MCF 10A (cell line): ENCODE measurements around the gene PMP22. TPM values are rescaled to one million over a fixed set of nuclear protein-coding genes. Genes with fewer than 3 reads are reported as not detected.

ENCODE experiments used
- BruUV-seq: library from RNA; stranded (reverse); fragments of 400-500 nt; replicated peaks from 2 replicates; lab custom pipeline; 2021; lab: Mats Ljungman, UMichigan
- CTCF ChIA-PET: fragments of 300-600 bp; sonication (Branson Sonifier 250); formaldehyde crosslinking; extraction: SDS; loops from one replicate; lab custom pipeline; 2021; ENCODE audit warnings: antibody characterized with exemption, inconsistent platforms; lab: Yijun Ruan, JAX
- POLR2A ChIA-PET: fragments of 300-600, 350-650 bp; sonication (Branson Sonifier 250); formaldehyde crosslinking; extraction: SDS; loops from one replicate; lab custom pipeline; 2020; ENCODE audit warnings: antibody characterized with exemption, inconsistent platforms; lab: Yijun Ruan, JAX
- DNase-seq: peaks from one replicate; pipeline ENCODE4 v3.0.0-alpha.2; 2018; ENCODE audit not compliant: unreplicated experiment
- H3K27ac Mint-ChIP-seq: one replicate; pipeline ENCODE4 v1.8.0; 2022; ENCODE audit warnings: mild to moderate bottlenecking, low read depth, mixed read lengths; ENCODE audit not compliant: unreplicated experiment
- H3K27me3 Mint-ChIP-seq: one replicate; pipeline ENCODE4 v1.8.0; 2022; ENCODE audit warnings: mixed read lengths; ENCODE audit not compliant: insufficient read depth, unreplicated experiment
- H3K36me3 Mint-ChIP-seq: one replicate; pipeline ENCODE4 v1.8.0; 2022; ENCODE audit warnings: mild to moderate bottlenecking, moderate library complexity, mixed read lengths; ENCODE audit not compliant: insufficient read depth, unreplicated experiment
- H3K4me1 Mint-ChIP-seq: one replicate; pipeline ENCODE4 v1.8.0; 2022; ENCODE audit warnings: mixed read lengths; ENCODE audit not compliant: insufficient read depth, unreplicated experiment
- H3K4me3 Mint-ChIP-seq: one replicate; pipeline ENCODE4 v1.8.0; 2022; ENCODE audit warnings: mild to moderate bottlenecking, moderate library complexity, mixed read lengths; ENCODE audit not compliant: unreplicated experiment
- H3K9me3 Mint-ChIP-seq: one replicate; pipeline ENCODE4 v1.8.0; 2022; ENCODE audit warnings: mixed read lengths; ENCODE audit not compliant: unreplicated experiment
- intact Hi-C: fragments of 100-400 bp; cut with micrococcal nuclease; formaldehyde crosslinking; loops from 2 replicates; pipeline ENCODE4 v1.14.1; 2022
- microRNA-seq: library from miRNA; unstranded; fragments of <30 nt; microRNA quantifications from one replicate; pipeline ENCODE4 v1.2.0, GENCODE V29; 2022
- total RNA-seq: library from RNA; stranded (reverse); gene quantifications from 2 replicates; pipeline ENCODE4 v1.2.3, GENCODE V29; 2022
- TF ChIP-seq, protein P1 (sequence below): fragments of 200-600 bp; IDR thresholded peaks from one replicate; pipeline ENCODE4 v1.8.0; 2022; ENCODE audit warnings: antibody characterized with exemption, mild to moderate bottlenecking; ENCODE audit not compliant: unreplicated experiment

PMP22 gene
- total RNA-seq, 1 experiment from 2014 or later: 0.44 TPM

DNA sequence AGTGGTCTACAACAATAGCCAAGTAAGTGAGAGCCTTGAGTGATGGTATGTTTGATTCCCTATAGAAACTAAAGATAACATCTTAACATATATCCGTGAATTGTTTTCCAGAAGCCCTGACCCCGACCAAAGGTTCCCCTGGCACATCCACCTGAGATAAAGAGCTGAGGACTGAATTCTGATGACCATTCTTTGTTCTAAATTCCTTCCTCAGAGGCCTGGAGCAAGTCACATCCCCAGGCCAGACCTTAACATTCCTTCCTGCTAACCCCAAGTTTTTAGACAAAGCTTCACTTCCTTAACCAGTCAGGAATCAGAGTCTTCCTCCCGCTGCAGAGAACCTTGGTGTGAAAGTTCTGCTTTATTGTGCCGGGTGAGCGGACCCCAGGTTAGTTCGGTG, 83.3 kb downstream of the PMP22 start:
- no TSS peak for BruUV-seq
- CTCF ChIA-PET: interaction anchor here (1.5 kb wide), 1 partner anchor 10 kb away, joined by 9 read pairs; no protein-coding TSS in a partner anchor

DNA sequence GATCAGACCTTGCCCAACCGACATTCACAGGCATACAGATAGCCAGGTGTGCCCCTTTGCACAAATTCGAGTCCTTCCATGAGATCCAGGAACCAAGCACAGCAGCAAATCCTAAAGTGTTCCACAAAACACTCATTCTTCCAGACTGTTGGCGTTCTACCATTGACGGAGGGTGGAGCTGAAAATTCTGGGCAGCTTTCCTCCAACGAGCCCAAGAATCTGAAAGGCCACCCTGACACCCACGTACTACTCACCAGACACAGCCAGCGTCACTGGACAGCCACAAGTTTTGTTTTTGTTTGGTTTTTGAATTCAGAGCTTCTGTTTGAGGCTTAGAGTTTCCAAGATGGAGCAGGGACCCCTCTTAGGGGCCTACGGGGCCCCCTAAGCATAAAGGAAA, 83.8 kb downstream of the PMP22 start:
- Mint-ChIP-seq H3K9me3 (no peaks in the 10 kb centered on the region), H3K4me1 (peaks cover 10% of the 10 kb centered on the region), H3K27ac (no peak overlapping the region), H3K27me3 (peaks cover 12% of the 10 kb centered on the region), H3K4me3 (no peak overlapping the region), H3K36me3 (no peaks in the 10 kb centered on the region)
- no TSS peak for BruUV-seq
- intact Hi-C loops: no loop called here
- TF ChIP-seq, protein P1, sequence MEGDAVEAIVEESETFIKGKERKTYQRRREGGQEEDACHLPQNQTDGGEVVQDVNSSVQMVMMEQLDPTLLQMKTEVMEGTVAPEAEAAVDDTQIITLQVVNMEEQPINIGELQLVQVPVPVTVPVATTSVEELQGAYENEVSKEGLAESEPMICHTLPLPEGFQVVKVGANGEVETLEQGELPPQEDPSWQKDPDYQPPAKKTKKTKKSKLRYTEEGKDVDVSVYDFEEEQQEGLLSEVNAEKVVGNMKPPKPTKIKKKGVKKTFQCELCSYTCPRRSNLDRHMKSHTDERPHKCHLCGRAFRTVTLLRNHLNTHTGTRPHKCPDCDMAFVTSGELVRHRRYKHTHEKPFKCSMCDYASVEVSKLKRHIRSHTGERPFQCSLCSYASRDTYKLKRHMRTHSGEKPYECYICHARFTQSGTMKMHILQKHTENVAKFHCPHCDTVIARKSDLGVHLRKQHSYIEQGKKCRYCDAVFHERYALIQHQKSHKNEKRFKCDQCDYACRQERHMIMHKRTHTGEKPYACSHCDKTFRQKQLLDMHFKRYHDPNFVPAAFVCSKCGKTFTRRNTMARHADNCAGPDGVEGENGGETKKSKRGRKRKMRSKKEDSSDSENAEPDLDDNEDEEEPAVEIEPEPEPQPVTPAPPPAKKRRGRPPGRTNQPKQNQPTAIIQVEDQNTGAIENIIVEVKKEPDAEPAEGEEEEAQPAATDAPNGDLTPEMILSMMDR: no peak
- no peak for DNase-seq
- POLR2A ChIA-PET: interaction anchor here (0.7 kb wide), 1 partner anchor 19 kb away, joined by 3 read pairs; no protein-coding TSS in a partner anchor
- CTCF ChIA-PET: interaction anchor here (1.5 kb wide), 1 partner anchor 10 kb away, joined by 9 read pairs; no protein-coding TSS in a partner anchor

More for the DNA sequence above, 83.3 kb downstream of the PMP22 start:
- DNase-seq: no peak
- peaks cover 10% of the 10 kb centered on the region for H3K4me1 Mint-ChIP-seq
- H3K27ac Mint-ChIP-seq: no peak overlapping the region
- no peak overlapping the region for H3K4me3 Mint-ChIP-seq
- TF ChIP-seq, protein P1: no peak
- POLR2A ChIA-PET: interaction anchor here (0.7 kb wide), 1 partner anchor 18 kb away, joined by 3 read pairs; no protein-coding TSS in a partner anchor
- no peaks in the 10 kb centered on the region for H3K36me3 Mint-ChIP-seq
- intact Hi-C loops: no loop called here
- H3K27me3 Mint-ChIP-seq: peaks cover 10% of the 10 kb centered on the region
- no peaks in the 10 kb centered on the region for H3K9me3 Mint-ChIP-seq

DNA sequence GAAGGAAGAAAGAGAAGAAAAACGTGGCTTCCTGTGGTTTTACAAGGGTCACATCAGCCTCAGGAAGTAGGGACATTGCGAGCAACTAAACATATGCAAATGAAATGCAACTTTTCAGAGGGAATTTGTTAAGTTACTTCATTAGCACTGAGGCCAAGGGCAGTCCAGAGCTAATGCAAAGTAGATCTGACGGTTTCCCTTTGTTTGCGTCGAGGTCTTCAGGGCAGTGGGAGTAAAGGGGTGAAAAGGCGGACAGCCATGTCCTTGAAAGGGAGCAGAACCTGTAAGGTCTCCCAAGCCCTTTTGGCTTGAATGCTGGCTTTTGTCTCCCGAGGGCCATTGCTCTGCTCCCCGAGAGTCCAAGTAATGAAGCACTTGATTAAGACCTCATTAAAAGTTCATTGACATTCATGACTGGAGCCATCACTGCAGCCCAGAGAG, 85.0 kb downstream of the PMP22 start:
- BruUV-seq: no TSS peak
- POLR2A ChIA-PET: no interaction called here
- peaks cover 12% of the 10 kb centered on the region for H3K27me3 Mint-ChIP-seq
- H3K4me3 Mint-ChIP-seq: no peak overlapping the region
- no peaks in the 10 kb centered on the region for H3K9me3 Mint-ChIP-seq
- TF ChIP-seq, protein P1: no peak
- DNase-seq: no peak
- H3K27ac Mint-ChIP-seq: no peak overlapping the region
- CTCF ChIA-PET: interaction anchor here (0.6 to 1.0 kb wide), 4 partner anchors 11 to 1579 kb away, joined by 3 to 4 read pairs (median 3); no protein-coding TSS in a partner anchor
- intact Hi-C loops: no loop called here
- no peaks in the 10 kb centered on the region for H3K36me3 Mint-ChIP-seq
- H3K4me1 Mint-ChIP-seq: peaks cover 2% of the 10 kb centered on the region

Small RNA genes within 50 kb of the gene (microRNA-seq; reads per million reads assigned to microRNA genes)
- not detected for gene MIR4731

Other genes starting within 250 kb of the PMP22 start
- not detected in 2 replicates for gene TEKT3, start 76.3 kb upstream of the PMP22 start, total RNA-seq
- 11.3 and 19.6 TPM in 2 replicates for gene CDRT4, start 202.3 kb upstream of the PMP22 start, total RNA-seq